DOHH2 (cell line): ENCODE measurements around the gene ZNF774.

ENCODE experiments used
- H3F3A ChIP-seq: fragments of 200-600 bp; sonication (generic), shearing (Covaris generic); 2 replicates; pipeline ENCODE4 v1.6.0; 2016; ENCODE audit warnings: antibody characterized with exemption, mild to moderate bottlenecking; ENCODE audit not compliant: control insufficient read depth, insufficient read depth
- H3K27ac ChIP-seq: fragments of 200-600 bp; sonication (generic); 2 replicates; pipeline ENCODE4 v1.5.1; 2014; ENCODE audit warnings: low read depth, mild to moderate bottlenecking, low read length, moderate library complexity
- H3K27me3 ChIP-seq: fragments of 200-600 bp; sonication (generic); 2 replicates; pipeline ENCODE4 v1.6.1; 2014; ENCODE audit warnings: mild to moderate bottlenecking, low read length, mixed read lengths; ENCODE audit not compliant: control insufficient read depth
- H3K36me3 ChIP-seq: fragments of 200-600 bp; sonication (generic); 2 replicates; pipeline ENCODE4 v1.6.1; 2014; ENCODE audit warnings: mild to moderate bottlenecking, low read length, moderate library complexity, mixed read lengths; ENCODE audit not compliant: control insufficient read depth
- H3K4me1 ChIP-seq: fragments of 200-600 bp; sonication (generic); 2 replicates; pipeline ENCODE4 v1.6.1; 2014; ENCODE audit warnings: mild to moderate bottlenecking, low read length, mixed read lengths; ENCODE audit not compliant: control insufficient read depth
- H3K4me2 ChIP-seq: fragments of 200-600 bp; sonication (generic); 2 replicates; pipeline ENCODE4 v1.6.0; 2014; ENCODE audit warnings: mild to moderate bottlenecking, low read length, moderate library complexity
- H3K4me3 ChIP-seq: fragments of 200-600 bp; sonication (generic); 2 replicates; pipeline ENCODE4 v1.5.1; 2014; ENCODE audit warnings: mild to moderate bottlenecking, low read length, mixed read lengths
- H3K79me2 ChIP-seq: fragments of 200-600 bp; sonication (generic); 2 replicates; pipeline ENCODE4 v1.6.1; 2014; ENCODE audit warnings: mild to moderate bottlenecking, low read length, mixed read lengths; ENCODE audit not compliant: control insufficient read depth
- H3K9me2 ChIP-seq: fragments of 200-600 bp; sonication (generic); replicated peaks from 2 replicates; pipeline ENCODE4 v1.6.1; 2014; ENCODE audit warnings: mild to moderate bottlenecking, low read length, mixed read lengths; ENCODE audit not compliant: control insufficient read depth
- H3K9me3 ChIP-seq: fragments of 200-600 bp; sonication (generic); 2 replicates; pipeline ENCODE4 v1.6.1; 2014; ENCODE audit warnings: antibody characterized with exemption, low read length, mixed read lengths; ENCODE audit not compliant: control insufficient read depth, insufficient read depth
- H4K20me1 ChIP-seq: fragments of 200-600 bp; sonication (generic); 2 replicates; pipeline ENCODE4 v1.6.0; 2014; ENCODE audit warnings: low read depth, mild to moderate bottlenecking, antibody characterized with exemption, low read length, moderate library complexity; ENCODE audit not compliant: control insufficient read depth, insufficient read depth
- EZH2phosphoT487 ChIP-seq: fragments of 200-600 bp; sonication (generic); IDR thresholded peaks from 2 replicates; pipeline ENCODE4 v1.6.1; 2017; ENCODE audit warnings: borderline replicate concordance, mild to moderate bottlenecking, antibody characterized with exemption, low read length, moderate library complexity, mixed read lengths
- TF ChIP-seq, protein P1 (sequence below): fragments of 200-600 bp; sonication (generic); IDR thresholded peaks from one replicate; pipeline ENCODE4 v1.5.1; 2014; ENCODE audit warnings: antibody characterized with exemption, mild to moderate bottlenecking, low read depth, low read length; ENCODE audit not compliant: poor library complexity, severe bottlenecking

ZNF774 gene

DNA sequence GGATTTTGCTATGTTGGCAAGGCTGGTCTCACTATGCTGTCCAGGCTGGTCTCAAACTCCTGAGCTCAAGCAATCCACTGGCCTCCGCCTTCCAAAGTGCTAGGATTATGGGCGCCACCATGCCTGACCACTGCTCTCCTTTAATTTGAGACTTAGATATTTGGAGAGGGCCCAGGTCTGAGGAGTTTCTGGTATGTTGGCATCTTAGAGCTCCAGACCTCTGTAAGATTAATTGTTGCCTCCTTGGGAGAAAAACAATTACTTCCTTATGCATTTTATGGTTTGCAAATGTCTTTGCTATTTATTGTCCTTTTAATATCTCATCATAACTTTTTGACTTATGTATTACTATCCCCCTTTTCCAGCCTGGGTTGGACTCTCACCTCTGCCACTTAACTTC is 2.9 kb downstream of the ZNF774 start:
- no peaks in the 10 kb centered on the region for H4K20me1 ChIP-seq
- no peaks in the 10 kb centered on the region for H3F3A ChIP-seq
- H3K4me1 ChIP-seq = peaks cover 8% of the 10 kb centered on the region
- no peak overlapping the region for H3K27ac ChIP-seq
- TF ChIP-seq, protein P1, sequence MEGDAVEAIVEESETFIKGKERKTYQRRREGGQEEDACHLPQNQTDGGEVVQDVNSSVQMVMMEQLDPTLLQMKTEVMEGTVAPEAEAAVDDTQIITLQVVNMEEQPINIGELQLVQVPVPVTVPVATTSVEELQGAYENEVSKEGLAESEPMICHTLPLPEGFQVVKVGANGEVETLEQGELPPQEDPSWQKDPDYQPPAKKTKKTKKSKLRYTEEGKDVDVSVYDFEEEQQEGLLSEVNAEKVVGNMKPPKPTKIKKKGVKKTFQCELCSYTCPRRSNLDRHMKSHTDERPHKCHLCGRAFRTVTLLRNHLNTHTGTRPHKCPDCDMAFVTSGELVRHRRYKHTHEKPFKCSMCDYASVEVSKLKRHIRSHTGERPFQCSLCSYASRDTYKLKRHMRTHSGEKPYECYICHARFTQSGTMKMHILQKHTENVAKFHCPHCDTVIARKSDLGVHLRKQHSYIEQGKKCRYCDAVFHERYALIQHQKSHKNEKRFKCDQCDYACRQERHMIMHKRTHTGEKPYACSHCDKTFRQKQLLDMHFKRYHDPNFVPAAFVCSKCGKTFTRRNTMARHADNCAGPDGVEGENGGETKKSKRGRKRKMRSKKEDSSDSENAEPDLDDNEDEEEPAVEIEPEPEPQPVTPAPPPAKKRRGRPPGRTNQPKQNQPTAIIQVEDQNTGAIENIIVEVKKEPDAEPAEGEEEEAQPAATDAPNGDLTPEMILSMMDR = no peak
- no peak for TF ChIP-seq EZH2phosphoT487
- no peaks in the 10 kb centered on the region for H3K9me2 ChIP-seq
- H3K36me3 ChIP-seq = no peaks in the 10 kb centered on the region
- no peaks in the 10 kb centered on the region for H3K27me3 ChIP-seq
- no peaks in the 10 kb centered on the region for H3K9me3 ChIP-seq
- H3K79me2 ChIP-seq = no peaks in the 10 kb centered on the region
- no peak overlapping the region for H3K4me3 ChIP-seq
- H3K4me2 ChIP-seq = no peak overlapping the region

DNA sequence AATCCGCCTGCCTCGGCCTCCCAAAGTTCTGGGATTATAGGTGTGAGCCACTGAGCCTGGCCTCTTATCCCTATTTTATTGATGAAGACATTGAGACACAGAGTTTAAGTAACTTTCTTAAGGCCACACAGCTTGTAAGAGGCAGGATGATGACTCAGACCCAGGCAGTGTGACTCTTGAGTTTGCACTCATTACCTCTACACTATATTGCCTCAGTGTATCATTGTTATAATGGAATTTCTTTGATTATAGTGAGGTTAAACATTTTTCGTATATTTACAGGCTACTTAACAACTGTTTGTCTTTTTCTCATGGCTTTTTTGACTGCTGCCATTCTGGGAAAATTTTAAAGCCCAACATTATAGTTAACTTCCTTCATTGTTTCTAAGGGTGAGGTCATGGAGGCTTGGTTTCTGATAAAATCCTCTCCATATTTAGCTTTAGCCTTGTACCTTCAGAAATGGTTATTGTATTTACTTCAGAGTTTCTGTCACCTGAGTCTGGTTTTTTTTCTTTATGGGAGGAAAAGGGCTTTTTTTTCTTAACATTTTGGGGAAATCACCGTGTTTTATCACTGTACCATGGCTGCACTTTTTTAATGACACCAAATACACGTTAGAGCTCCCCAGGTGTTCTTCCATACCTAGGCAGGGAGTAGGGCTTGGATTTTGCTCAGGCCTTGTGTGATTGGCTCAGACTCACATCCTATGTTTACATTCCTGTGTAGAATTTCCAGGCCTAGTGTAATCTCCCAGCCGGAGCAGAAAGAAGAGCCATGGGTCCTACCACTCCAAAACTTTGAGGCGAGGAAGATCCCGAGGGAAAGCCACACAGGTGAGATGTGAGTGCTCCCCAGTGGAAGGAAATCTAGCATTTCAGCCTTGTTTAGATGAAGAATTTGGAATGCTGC is 6.3 kb downstream of the ZNF774 start:
- H3K9me2 ChIP-seq = no peaks in the 10 kb centered on the region
- H3F3A ChIP-seq = no peaks in the 10 kb centered on the region
- no peaks in the 10 kb centered on the region for H3K4me1 ChIP-seq
- H3K4me2 ChIP-seq = no peak overlapping the region
- no peak overlapping the region for H3K27ac ChIP-seq
- no peaks in the 10 kb centered on the region for H4K20me1 ChIP-seq
- no peak overlapping the region for H3K4me3 ChIP-seq
- TF ChIP-seq, protein P1 = no peak
- TF ChIP-seq EZH2phosphoT487 = no peak
- H3K79me2 ChIP-seq = no peaks in the 10 kb centered on the region
- no peaks in the 10 kb centered on the region for H3K27me3 ChIP-seq
- H3K36me3 ChIP-seq = no peaks in the 10 kb centered on the region
- H3K9me3 ChIP-seq = no peaks in the 10 kb centered on the region

DNA sequence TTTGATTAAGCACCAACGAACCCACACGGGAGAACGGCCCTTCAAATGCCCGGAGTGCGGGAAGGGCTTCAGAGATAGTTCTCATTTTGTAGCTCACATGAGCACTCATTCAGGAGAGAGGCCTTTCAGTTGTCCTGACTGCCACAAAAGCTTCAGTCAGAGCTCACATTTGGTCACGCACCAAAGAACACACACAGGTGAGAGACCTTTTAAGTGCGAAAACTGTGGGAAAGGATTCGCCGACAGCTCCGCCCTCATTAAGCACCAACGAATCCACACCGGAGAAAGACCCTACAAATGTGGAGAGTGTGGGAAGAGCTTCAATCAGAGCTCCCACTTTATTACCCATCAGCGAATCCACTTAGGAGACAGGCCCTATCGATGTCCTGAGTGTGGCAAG is 8.7 kb downstream of the ZNF774 start:
- no peak for TF ChIP-seq EZH2phosphoT487
- TF ChIP-seq, protein P1 = no peak
- Histone ChIP-seq H3K9me2 (no peaks in the 10 kb centered on the region), H3K79me2 (no peaks in the 10 kb centered on the region), H3K36me3 (no peaks in the 10 kb centered on the region), H4K20me1 (no peaks in the 10 kb centered on the region), H3K4me1 (no peaks in the 10 kb centered on the region), H3F3A (no peaks in the 10 kb centered on the region), H3K4me2 (no peak overlapping the region), H3K9me3 (no peaks in the 10 kb centered on the region), H3K4me3 (no peak overlapping the region), H3K27me3 (no peaks in the 10 kb centered on the region), H3K27ac (no peak overlapping the region)
